ENCODE data around the gene DGCR2. TPM values are rescaled to one million over a fixed set of nuclear protein-coding genes. Genes with fewer than 3 reads are reported as not detected.
"Not testable (repeated sequence)": the region's sequence is repeated elsewhere in the genome, so short reads cannot be mapped to it uniquely, and the experiment has no call there.

Gene DGCR2, protein sequence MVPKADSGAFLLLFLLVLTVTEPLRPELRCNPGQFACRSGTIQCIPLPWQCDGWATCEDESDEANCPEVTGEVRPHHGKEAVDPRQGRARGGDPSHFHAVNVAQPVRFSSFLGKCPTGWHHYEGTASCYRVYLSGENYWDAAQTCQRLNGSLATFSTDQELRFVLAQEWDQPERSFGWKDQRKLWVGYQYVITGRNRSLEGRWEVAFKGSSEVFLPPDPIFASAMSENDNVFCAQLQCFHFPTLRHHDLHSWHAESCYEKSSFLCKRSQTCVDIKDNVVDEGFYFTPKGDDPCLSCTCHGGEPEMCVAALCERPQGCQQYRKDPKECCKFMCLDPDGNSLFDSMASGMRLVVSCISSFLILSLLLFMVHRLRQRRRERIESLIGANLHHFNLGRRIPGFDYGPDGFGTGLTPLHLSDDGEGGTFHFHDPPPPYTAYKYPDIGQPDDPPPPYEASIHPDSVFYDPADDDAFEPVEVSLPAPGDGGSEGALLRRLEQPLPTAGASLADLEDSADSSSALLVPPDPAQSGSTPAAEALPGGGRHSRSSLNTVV
- 45.5 and 48.0 TPM in 2 replicates for polyA plus RNA-seq (2014; cell fraction: cytosol; rRNA removed)
- polyA plus RNA-seq (2014; cell fraction: nucleus; rRNA removed): 33.5 and 34.4 TPM in 2 replicates

DNA sequence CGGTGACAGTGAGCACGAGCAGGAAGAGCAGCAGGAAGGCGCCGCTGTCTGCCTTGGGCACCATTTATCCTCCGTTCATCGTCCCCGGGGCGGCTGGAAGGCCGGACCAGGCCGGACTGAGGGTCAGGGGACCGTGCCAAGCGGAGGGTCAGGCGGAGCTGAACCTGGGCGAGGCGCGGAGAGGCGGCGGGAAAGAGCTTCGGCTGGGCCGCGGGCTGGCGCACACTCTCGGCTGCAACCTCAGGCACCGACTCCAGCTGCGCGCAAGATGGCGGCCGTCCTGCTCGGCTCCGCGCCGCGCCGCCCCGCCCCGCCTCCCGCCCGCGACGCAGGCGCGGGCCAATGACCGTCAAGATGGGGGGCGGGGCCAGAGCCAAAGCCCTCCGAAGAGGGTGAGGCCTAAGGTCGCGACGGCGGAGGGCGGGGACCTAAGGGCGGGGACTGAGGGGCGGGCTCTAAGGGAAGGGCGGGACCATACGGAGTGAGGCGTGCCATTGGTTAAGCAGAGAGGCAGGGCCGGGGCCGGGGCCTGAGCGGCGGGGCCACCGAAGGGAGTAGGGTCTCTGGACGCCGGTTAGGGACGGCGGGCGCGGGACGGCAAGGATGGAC lies at the start of gene DGCR2:
DGCR2 (minus strand) TSS at position 270 of the 609 bp plus-strand sequence; CDS start at position 64, 206 bp downstream.
- peak; percentile 94 for DNase-seq (ENCODE audit: low spot score)

GRCh38 chr22:19169947-19170318 lies 47.7 kb upstream of the DGCR2 start:
- no peak for DNase-seq (ENCODE audit: low spot score)

- DNase-seq (ENCODE audit: low spot score): no peak
Observed at GRCh38 chr22:19169002-19169946, 47.1 kb upstream of the DGCR2 start.

DNA sequence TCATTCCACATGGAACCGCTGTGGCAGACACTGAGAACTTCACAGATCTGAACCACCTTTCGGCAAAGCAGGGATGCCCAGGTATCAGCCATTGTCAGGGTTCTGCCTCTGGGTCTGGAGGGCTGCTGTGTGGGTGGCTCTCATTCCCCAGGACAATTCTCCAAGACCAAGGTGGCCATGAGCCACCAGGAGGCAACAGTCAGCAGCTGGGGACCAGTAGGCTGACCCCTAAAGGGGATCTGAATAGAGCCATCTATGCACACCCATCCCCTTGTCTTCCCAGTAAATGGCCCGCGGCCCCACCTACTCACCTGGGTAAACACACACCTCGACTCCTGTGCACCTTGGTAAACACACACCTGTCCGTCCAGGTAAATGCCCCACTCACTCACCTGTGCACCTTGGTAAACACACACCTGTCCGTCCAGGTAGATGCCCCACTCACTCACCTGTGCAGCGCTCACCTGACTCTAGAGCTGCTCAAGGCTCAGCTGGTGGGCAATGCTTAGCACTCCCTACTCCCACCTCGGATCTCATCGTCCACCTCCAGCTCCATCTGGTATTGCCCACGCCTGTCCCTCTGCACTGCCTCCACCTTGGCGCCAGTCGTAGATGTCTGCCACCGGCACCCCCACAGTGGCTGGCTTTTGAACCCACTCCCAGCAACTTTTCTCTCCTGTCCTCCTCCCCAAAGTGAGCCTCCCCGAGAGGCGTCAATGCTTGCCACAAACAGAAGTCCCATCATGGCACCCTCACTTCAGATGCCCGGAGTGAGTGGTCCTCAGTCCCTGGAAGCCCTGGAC lies 46.1 kb upstream of the DGCR2 start:
- DNase-seq (ENCODE audit: low spot score): no peak

DNA sequence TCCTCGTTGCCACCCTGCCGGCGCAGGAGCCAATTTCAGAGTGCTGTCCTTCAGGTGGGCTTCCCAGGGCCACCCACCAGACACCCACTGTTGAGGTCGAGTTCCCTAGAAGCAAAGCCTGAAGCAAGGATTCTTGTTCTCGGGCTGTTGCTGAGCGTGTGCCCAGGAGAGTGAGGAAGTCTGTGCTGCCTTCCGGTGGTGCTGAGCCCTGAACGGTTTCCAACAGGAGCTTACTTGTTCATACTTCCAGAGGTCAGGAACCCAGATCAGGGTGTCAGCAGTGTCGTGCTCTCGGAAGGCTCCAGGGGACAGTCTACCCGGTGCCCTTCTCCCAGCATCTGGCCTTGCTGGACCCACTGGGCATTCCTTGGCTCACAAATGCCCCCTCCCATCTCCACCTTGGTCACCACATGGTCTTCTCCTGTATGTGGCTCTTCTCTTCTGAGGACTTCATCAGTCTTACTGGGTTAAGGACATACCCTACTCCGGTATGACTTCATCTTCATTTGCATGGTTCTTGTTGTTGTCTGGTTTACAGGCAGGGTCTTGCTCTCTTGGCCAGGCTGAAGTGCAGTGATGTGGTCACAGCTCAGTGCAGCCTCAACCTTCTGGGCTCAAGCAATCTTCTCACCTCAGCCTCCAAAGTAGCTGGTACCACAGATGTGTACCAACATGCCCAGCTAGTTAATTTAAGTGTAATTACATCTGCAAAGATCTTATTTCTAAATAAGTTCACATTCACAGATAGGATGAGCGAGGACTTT lies 45.1 kb upstream of the DGCR2 start:
- no peak for DNase-seq (ENCODE audit: low spot score)

- DNase-seq (ENCODE audit: low spot score): no peak
Observed at GRCh38 chr22:19166421-19166820, 44.2 kb upstream of the DGCR2 start.

DNA sequence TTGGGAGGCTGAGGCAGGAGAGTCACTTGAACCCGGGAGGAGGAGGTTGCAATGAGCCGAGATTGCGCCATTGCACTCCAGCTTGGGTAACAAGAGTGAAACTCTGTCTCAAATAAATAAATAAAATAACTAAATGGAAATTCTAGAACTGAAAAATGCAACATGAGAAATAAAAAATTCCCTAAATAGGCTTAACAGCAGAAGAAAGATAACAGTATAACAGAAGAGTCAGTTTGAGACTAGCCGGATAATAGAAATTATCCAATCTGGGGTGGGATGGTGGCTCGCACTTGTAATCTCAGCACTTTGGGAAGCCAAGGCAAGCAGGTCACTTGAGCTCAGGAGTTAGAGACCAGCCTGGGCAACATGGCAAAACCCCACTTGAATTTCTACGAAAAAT lies 42.2 kb upstream of the DGCR2 start:
- no peak for DNase-seq (ENCODE audit: low spot score)

DNA sequence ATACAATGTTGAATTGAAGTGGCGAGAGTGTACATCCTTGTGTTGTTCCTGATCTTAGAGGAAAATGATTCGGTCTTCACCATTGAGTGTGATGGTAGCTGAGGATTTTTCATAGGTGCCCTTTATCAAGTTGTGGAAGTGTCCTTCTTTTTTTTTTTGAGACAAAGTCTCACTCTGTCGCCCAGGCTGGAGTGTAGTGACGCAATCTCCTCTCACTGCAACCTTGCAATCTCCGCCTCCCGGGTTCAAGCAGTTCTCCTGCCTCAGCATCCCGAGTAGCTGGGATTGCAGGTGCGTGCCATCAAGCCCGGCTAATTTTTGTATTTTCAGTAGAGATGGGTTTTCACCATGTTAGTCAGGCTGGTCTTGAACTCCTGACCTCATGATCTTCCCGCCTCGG lies 36.4 kb upstream of the DGCR2 start:
- not testable (repeated sequence) for DNase-seq (ENCODE audit: low spot score)

DNA sequence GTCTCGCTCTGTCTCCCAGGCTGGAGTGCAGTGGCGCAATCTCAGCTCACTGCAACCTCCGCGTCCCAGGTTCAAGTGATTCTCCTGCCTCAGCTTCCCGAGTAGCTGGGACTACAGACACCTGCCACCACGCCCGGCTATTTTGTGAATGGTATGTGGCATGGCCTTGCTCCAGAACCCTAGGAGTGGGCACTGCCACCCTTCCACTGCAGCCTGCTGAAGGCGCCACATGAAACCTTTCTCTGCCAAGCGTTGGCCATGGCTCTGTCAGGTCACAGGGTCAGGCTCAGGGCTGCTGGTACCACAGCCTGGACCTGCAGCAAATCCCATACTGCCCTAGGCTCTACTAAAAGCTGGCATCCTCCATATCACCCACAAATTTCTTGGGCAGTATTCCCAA lies 33.9 kb upstream of the DGCR2 start:
- not testable (repeated sequence) for DNase-seq (ENCODE audit: low spot score)

DNA sequence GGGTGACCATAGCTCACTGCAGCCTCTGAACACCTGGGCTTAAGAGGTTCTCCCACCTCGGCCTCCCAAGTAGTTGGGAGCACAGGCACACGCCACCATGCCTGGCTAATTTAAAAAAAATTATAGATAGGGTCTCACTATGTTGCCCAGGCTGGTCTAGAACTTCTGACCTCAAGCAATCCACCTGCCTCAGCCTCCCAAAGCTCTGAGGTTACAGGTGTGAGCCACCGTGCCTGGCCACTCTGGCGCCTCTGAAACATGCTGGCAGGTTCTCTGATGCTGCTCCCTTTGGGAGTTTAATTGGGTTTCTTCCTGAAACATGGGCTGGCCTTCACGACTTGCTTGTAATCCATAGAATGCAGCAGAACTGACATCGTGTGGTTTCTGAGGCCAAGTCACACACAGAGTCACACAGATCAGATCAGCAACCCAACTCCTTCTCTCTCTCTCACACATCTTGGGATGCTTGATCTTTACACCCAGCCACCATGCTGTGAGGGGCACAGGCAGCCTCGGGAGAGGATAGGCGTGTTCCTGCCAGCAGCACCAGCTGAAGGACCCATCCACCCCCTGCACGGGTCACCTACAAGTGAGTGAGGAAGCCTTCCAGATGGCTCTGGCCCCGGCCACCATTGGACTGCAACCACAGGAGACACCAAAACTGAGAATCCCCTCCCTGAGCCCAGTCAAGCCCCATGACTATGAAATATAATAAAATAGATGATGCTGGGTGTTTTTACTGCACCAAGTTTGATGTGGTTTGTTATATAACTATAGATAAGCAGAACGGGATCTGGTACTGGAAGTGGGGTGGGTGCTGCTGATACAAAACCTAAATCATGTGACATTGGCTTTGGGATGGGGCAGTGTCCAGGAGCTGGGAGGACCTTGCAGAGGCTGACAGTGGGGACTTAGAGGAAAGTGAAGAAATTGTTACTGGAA lies 31.0 kb upstream of the DGCR2 start:
- DNase-seq (ENCODE audit: low spot score): no peak

- no peak for DNase-seq (ENCODE audit: low spot score)
Observed at GRCh38 chr22:19151329-19152191, 29.3 kb upstream of the DGCR2 start.

GRCh38 chr22:19150482-19151328 lies 28.5 kb upstream of the DGCR2 start:
- no peak for DNase-seq (ENCODE audit: low spot score)

DNA sequence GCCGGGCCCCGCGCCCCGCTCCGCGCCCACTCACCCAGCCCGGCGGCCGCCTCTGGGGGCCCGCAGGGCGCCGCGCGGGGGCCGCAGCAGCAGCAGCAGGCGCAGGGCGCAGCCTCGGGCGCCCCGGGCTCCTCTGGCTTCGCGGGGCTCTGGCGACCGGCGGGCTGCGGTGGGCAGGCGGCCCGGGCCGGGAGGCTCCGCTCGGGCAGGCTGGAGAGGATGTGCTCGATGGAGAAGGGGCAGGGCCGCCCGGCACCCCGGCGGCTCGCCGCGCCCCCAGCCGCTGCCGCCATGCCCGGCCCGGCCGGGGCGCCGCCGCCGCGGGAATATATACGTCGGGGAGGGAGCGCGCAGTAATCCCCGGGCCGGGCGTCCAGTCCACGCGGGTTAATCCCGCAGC lies 27.8 kb upstream of the DGCR2 start, which contains the start of gene GSC2:
GSC2 (minus strand) TSS at position 302 of the 400 bp plus-strand sequence; CDS start at position 293, 9 bp downstream.
- DNase-seq (ENCODE audit: low spot score): no peak

DNA sequence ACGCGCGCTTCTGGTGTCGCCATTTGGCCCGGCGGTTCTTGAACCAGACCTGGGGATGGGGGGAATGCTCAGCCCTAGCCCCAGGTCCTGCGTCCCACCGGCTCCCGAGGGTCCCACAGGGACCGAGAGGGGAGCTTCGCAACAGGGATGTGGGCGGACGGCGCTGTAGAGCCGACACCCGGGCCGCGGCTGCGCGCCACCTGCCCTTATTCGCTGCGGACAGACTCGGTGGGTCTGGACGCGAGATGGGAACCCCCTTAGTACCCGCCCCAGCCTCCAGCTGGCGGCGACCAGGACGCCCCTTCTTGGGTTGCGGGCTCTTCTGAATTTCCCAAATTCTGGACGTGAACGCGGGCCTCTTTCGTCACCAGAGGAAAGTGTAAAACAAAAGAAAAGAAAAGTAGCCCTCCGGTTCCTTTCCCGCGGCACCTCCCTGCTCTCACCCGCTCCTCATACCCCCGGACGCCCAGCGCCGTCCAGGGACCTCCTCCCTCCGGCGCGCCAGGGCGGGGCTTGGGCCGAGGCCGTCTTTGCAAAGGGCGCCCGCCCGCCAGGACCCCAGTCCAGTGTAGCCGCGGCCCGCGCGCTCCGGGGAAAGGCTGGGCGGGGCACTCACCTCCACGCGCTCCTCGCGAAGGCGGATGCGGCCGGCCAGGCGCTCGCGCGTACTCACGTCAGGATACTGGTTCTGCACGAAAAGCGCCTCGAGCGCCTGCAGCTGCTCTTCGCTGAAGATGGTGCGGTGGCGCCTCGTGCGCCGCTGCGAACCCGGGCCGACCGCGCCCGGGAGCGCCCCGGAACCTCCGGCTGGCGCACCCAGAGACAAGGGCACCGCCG lies 27.1 kb upstream of the DGCR2 start:
- DNase-seq (ENCODE audit: low spot score): no peak

DNA sequence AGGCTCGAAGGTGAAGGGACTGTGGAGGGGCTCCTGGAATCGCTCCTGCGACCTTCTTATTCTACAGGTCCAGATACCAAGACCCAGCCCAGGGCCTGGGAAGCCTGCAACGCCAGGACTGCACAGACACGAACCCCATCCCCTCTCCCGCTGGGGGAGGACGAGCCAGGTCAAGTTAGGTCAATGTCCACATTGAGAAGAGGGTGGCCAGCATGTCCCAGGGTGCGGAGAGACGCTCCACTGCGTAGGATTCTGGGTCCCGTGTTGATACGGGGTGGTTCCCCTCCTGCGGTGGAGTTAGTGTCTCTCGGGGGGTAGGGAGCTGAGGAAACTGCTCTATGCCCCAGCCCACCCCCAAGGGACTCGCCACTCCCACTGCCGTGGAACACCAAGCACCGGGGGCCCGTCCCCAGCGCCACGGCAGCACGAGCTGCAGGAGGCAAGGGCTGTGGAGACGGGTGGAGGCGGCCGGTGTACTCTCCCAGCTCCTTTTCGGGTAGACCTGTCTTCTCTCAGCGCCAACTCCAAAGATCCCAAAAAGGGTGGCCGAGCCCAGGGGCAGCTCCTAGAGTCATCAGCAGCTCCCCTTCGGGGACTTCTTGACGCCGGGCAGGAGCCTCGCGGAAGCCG lies 26.3 kb upstream of the DGCR2 start:
- no peak for DNase-seq (ENCODE audit: low spot score)

Data from SK-N-DZ (cell line).